Measurements from ENCODE around the gene ISCA2.

DNA sequence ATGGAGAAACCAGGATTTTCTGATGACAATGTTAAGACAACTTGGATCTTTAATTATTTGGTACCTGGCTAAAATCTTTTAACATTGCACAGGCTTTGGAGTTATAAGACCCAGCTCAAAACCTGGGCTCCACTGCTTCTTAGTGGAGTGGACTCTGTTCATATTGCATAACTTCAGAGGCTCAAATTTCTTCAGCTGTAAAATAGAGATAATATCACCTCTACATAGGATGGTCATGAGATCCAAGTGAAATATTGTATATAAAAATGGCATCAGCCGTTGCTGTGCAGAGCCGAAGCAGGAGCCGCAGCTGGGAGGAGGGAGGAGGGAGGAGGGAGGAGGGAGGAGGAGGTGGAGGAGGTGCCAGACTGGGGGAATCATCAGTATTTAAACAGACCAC lies 11.0 kb upstream of the ISCA2 start:
- TF ChIP-seq, protein P1, sequence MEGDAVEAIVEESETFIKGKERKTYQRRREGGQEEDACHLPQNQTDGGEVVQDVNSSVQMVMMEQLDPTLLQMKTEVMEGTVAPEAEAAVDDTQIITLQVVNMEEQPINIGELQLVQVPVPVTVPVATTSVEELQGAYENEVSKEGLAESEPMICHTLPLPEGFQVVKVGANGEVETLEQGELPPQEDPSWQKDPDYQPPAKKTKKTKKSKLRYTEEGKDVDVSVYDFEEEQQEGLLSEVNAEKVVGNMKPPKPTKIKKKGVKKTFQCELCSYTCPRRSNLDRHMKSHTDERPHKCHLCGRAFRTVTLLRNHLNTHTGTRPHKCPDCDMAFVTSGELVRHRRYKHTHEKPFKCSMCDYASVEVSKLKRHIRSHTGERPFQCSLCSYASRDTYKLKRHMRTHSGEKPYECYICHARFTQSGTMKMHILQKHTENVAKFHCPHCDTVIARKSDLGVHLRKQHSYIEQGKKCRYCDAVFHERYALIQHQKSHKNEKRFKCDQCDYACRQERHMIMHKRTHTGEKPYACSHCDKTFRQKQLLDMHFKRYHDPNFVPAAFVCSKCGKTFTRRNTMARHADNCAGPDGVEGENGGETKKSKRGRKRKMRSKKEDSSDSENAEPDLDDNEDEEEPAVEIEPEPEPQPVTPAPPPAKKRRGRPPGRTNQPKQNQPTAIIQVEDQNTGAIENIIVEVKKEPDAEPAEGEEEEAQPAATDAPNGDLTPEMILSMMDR (IDR thresholded peaks at IDR 0.05; ENCODE audit: borderline replicate concordance, extremely low read depth, low read length, poor library complexity, severe bottlenecking), result no peak
- TF ChIP-seq EZH2 (IDR thresholded peaks at IDR 0.05; ENCODE audit: borderline replicate concordance, low read depth, low read length, severe bottlenecking), result no peak
